EL (cell line): ENCODE measurements around the gene NAIF1.
"Not testable (repeated sequence)": the region's sequence is repeated elsewhere in the genome, so short reads cannot be mapped to it uniquely, and the experiment has no call there.

Source experiments
- DNase-seq: peaks from one replicate; pipeline ENCODE4 v3.0.0-alpha.2; 2016

NAIF1 gene

DNA sequence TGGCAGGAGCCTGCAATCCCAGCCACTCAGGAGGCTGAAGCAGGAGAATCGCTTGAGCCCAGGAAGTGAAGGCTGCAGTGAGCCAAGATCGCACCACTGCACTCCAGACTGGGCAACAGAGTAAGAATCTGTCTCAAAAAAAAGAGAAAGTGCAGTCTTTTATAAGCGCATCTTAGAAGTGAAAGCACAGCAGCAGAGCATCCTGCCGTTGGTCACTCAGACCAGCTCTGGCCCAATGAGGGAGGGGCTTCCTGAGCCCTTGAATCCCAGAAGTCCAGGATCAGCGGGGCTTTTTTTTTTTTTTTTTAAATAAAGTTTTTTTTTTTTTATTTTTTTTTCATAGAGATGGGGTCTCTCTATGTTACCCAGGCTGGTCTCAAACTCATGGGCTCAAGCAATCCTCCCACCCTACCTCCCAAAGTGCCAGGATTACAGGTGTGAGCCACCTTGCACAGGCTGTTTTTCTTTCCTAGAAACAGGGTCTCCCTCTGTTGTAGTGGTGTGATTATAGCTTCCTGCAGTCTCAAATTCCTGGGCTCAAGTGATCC, 42.3 kb downstream of the NAIF1 start:
- no peak for DNase-seq

DNA sequence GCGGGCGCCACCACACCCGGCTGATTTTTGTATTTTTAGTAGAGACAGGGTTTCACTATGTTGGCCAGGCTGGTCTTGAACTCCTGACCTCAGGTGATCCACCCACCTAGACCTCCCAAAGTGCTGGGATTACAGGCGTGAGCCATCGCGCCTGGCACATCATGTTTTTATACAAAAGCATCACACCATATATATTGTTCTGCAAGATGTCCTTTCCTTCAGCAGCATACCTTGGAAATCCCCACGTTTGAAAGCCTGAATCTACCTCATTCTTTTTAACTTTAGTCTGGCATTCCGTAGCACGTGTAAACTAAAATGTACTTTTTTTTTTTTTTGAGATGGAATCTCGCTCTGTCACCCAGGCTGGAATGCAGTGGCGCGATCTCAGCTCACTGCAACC, 43.4 kb downstream of the NAIF1 start:
- not testable (repeated sequence) for DNase-seq

DNA sequence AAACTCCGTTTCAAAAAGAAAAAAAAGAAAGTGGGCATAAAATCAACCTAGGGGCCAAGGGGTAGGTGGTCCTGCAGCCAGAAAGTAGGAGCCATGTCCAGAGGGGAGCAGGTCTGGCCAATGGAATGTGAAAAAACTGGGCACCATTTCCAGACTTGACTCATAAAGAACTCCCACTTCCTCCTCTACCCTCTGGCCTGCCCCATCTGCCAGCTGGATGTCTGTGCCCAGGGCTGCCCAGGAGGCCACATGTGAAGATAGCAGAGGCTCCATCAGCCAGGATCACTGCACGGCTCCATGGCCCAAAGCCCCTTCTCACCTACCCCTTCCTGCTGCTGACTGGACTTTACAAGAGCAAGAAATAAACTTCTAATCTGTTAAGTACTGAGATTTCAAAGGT, 44.2 kb downstream of the NAIF1 start:
- DNase-seq, result peak; percentile 43

DNA sequence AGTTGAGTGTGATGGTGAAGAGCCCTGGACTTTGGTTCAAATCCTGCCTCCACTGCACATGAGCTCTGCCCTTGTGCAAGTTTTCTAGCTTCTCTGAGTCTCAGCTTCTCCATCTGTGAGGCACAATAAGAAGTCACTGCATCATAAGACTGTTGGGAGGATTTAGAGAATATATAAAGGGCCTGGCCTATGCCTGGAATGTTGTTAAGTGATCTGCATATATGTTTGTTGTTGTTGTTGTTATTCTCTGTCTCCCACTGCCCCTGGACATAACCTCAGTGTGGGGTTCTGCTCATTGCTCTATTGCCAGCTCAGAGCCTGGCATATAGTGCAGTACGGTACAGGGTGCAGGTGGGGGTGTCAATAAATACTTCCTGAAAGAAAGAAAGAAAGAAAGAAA, 46.0 kb downstream of the NAIF1 start:
- DNase-seq, result no peak

DNA sequence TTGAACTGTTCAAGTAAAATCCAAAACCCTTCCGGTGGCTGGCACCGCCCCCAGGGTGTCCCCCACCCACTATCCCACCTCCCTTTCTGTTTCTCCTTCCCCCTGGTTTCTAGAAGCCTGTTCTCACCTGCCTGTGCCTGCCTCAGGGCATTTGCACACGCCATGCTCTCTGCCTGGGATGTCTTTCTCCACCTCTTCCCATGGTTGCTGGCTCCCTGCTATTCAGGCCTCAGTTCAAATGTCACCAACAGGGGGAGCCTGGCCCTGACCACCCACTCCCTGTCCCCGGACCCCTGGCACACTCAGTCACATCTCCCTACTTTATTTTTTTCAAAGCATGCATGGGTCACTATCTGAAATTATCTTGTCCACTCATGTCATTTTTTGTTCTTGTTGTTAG, 46.4 kb downstream of the NAIF1 start:
- no peak for DNase-seq

DNA sequence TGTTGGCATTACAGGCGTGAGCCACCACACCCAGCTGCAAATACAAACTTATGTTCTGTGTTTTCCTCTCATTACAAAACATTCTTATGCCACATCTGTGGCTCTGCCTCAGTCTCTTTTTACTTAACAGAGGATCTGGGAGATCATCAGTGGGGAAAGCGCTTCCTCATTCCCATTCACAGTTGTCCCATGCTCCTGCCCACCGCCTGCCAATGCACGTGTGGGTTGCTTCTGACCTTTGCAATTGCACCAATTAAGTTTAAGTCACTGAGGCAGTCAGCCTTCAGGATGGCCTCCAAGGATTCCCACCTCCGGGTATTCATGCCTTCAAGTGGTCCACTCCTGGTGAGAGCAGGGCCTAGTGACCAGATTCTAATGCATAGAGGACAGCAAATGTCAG, 51.4 kb downstream of the NAIF1 start:
- DNase-seq, result no peak
